ENCODE data around the gene SEMA3G. TPM values are rescaled to one million over a fixed set of nuclear protein-coding genes. Genes with fewer than 3 reads are reported as not detected.

The SEMA3G gene
- total RNA-seq, 1 experiment from 2014 or later = not detected

GRCh38 chr3:52422669-52423068 lies 22.2 kb downstream of the SEMA3G start:
- Histone ChIP-seq H3K36me3 (no peaks in the 10 kb centered on the region), H3K27me3 (no peaks in the 10 kb centered on the region), H3K9me3 (no peaks in the 10 kb centered on the region), H3K4me3 (no peak overlapping the region)
- no peak for DNase-seq

- Histone ChIP-seq H3K27me3 (no peaks in the 10 kb centered on the region), H3K9me3 (no peaks in the 10 kb centered on the region), H3K36me3 (no peaks in the 10 kb centered on the region), H3K4me3 (no peak overlapping the region)
- DNase-seq = no peak
Observed at GRCh38 chr3:52420388-52420787, 24.5 kb downstream of the SEMA3G start.

GRCh38 chr3:52415800-52416199 lies 29.1 kb downstream of the SEMA3G start:
- no peaks in the 10 kb centered on the region for H3K9me3 ChIP-seq
- no peak for DNase-seq
- no peak overlapping the region for H3K4me3 ChIP-seq
- H3K36me3 ChIP-seq = no peaks in the 10 kb centered on the region
- no peaks in the 10 kb centered on the region for H3K27me3 ChIP-seq

- Histone ChIP-seq H3K36me3 (peaks cover 8% of the 10 kb centered on the region), H3K27me3 (no peaks in the 10 kb centered on the region), H3K9me3 (no peaks in the 10 kb centered on the region), H3K4me3 (no peak overlapping the region; the same call in 1 of the 2 replicates)
- DNase-seq = no peak
Observed at GRCh38 chr3:52408466-52408865, 36.4 kb downstream of the SEMA3G start.

GRCh38 chr3:52407779-52408178 lies 37.1 kb downstream of the SEMA3G start:
- Histone ChIP-seq H3K9me3 (no peaks in the 10 kb centered on the region), H3K36me3 (peaks cover 10% of the 10 kb centered on the region), H3K27me3 (no peaks in the 10 kb centered on the region)

GRCh38 chr3:52406791-52407510 lies 38.0 kb downstream of the SEMA3G start:
- Histone ChIP-seq H3K36me3 (peaks cover 10% of the 10 kb centered on the region), H3K27me3 (no peaks in the 10 kb centered on the region), H3K9me3 (no peaks in the 10 kb centered on the region), H3K4me3 (no peak overlapping the region)
- no peak for DNase-seq

More at GRCh38 chr3:52407779-52408178, 37.1 kb downstream of the SEMA3G start:
- DNase-seq = no peak
- no peak overlapping the region for H3K4me3 ChIP-seq

- no peak for DNase-seq
- no peak overlapping the region for H3K4me3 ChIP-seq
- no peaks in the 10 kb centered on the region for H3K27me3 ChIP-seq
- peaks cover 10% of the 10 kb centered on the region for H3K36me3 ChIP-seq
- no peaks in the 10 kb centered on the region for H3K9me3 ChIP-seq
Observed at GRCh38 chr3:52406231-52406661, 38.7 kb downstream of the SEMA3G start.

- no peak for DNase-seq
- Histone ChIP-seq H3K27me3 (no peaks in the 10 kb centered on the region), H3K4me3 (no peak overlapping the region), H3K9me3 (no peaks in the 10 kb centered on the region), H3K36me3 (peaks cover 10% of the 10 kb centered on the region)
Observed at GRCh38 chr3:52405601-52406110, 39.2 kb downstream of the SEMA3G start.

GRCh38 chr3:52405066-52405465 lies 39.8 kb downstream of the SEMA3G start:
- DNase-seq = no peak
- no peaks in the 10 kb centered on the region for H3K27me3 ChIP-seq
- H3K36me3 ChIP-seq = peaks cover 10% of the 10 kb centered on the region
- H3K9me3 ChIP-seq = no peaks in the 10 kb centered on the region
- H3K4me3 ChIP-seq = no peak overlapping the region

GRCh38 chr3:52404391-52404790 lies 40.5 kb downstream of the SEMA3G start:
- DNase-seq = no peak
- Histone ChIP-seq H3K27me3 (no peaks in the 10 kb centered on the region), H3K9me3 (no peaks in the 10 kb centered on the region), H3K4me3 (no peak overlapping the region), H3K36me3 (peaks cover 10% of the 10 kb centered on the region)

GRCh38 chr3:52403955-52404354 lies 40.9 kb downstream of the SEMA3G start:
- Histone ChIP-seq H3K27me3 (no peaks in the 10 kb centered on the region), H3K9me3 (no peaks in the 10 kb centered on the region), H3K36me3 (peaks cover 10% of the 10 kb centered on the region), H3K4me3 (no peak overlapping the region)
- DNase-seq = no peak

GRCh38 chr3:52403271-52403841 lies 41.5 kb downstream of the SEMA3G start:
- DNase-seq = no peak
- Histone ChIP-seq H3K9me3 (no peaks in the 10 kb centered on the region), H3K27me3 (no peaks in the 10 kb centered on the region), H3K36me3 (peaks cover 10% of the 10 kb centered on the region), H3K4me3 (no peak overlapping the region)

- H3K27me3 ChIP-seq = no peaks in the 10 kb centered on the region
- peaks cover 8% of the 10 kb centered on the region for H3K36me3 ChIP-seq
- H3K4me3 ChIP-seq = no peak overlapping the region
- no peak for DNase-seq
- H3K9me3 ChIP-seq = no peaks in the 10 kb centered on the region
Observed at GRCh38 chr3:52402706-52403270, 42.1 kb downstream of the SEMA3G start.

GRCh38 chr3:52402101-52402521 lies 42.8 kb downstream of the SEMA3G start:
- Histone ChIP-seq H3K4me3 (no peak overlapping the region), H3K36me3 (peaks cover 7% of the 10 kb centered on the region), H3K27me3 (no peaks in the 10 kb centered on the region), H3K9me3 (no peaks in the 10 kb centered on the region)
- DNase-seq = no peak

GRCh38 chr3:52401551-52401950 lies 43.4 kb downstream of the SEMA3G start:
- no peak for DNase-seq
- H3K36me3 ChIP-seq = peaks cover 7% of the 10 kb centered on the region

GRCh38 chr3:52401021-52401420 lies 43.9 kb downstream of the SEMA3G start:
- DNase-seq = no peak
- no peaks in the 10 kb centered on the region for H3K9me3 ChIP-seq
- peaks cover 4% of the 10 kb centered on the region for H3K36me3 ChIP-seq
- H3K27me3 ChIP-seq = no peaks in the 10 kb centered on the region
- no peak overlapping the region for H3K4me3 ChIP-seq

More at GRCh38 chr3:52401551-52401950, 43.4 kb downstream of the SEMA3G start:
- H3K4me3 ChIP-seq = no peak overlapping the region
- no peaks in the 10 kb centered on the region for H3K9me3 ChIP-seq
- H3K27me3 ChIP-seq = no peaks in the 10 kb centered on the region

- Histone ChIP-seq H3K36me3 (peaks cover 3% of the 10 kb centered on the region; the same call in 1 of the 2 replicates), H3K27me3 (no peaks in the 10 kb centered on the region), H3K4me3 (no peak overlapping the region), H3K9me3 (no peaks in the 10 kb centered on the region)
- DNase-seq = no peak
Observed at GRCh38 chr3:52400275-52400793, 44.6 kb downstream of the SEMA3G start.

Data from MG63 (cell line).